Astrocyte (in vitro differentiated cells and primary cell): ENCODE measurements around the gene PTPRD. TPM values are rescaled to one million over a fixed set of nuclear protein-coding genes. Genes with fewer than 3 reads are reported as not detected.

Source experiments
- DNase-seq: peaks from one replicate; pipeline ENCODE4 v3.0.0-alpha.2; 2010; ENCODE audit warnings: low read depth
- FAIRE-seq: peaks from 2 replicates; lab custom pipeline; 2011; peaks lifted over from hg19 to GRCh38; lab: Jason Lieb, UNC
- H2AFZ ChIP-seq: 2 replicates; pipeline ENCODE4 v1.6.0; 2012; ENCODE audit warnings: low read depth, low read length, inconsistent platforms
- H3K27ac ChIP-seq: 2 replicates; pipeline ENCODE4 v1.5.1; 2011; ENCODE audit warnings: low read depth, low read length, inconsistent platforms
- H3K27me3 ChIP-seq: 2 replicates; pipeline ENCODE4 v1.6.0; 2011; ENCODE audit warnings: low read length, inconsistent platforms; ENCODE audit not compliant: insufficient read depth
- H3K36me3 ChIP-seq: 2 replicates; pipeline ENCODE4 v1.5.1; 2011; ENCODE audit warnings: low read length, inconsistent platforms; ENCODE audit not compliant: insufficient read depth
- H3K4me1 ChIP-seq: 2 replicates; pipeline ENCODE4 v1.5.1; 2011; ENCODE audit warnings: low read length, inconsistent platforms; ENCODE audit not compliant: insufficient read depth
- H3K4me2 ChIP-seq: 2 replicates; pipeline ENCODE4 v1.6.0; 2012; ENCODE audit warnings: low read length, inconsistent platforms
- H3K4me3 ChIP-seq: 2 replicates; pipeline ENCODE4 v1.5.1; 2011; ENCODE audit warnings: low read depth, mild to moderate bottlenecking, low read length, inconsistent platforms; ENCODE audit not compliant: insufficient read depth
- H3K79me2 ChIP-seq: 2 replicates; pipeline ENCODE4 v1.6.0; 2012; ENCODE audit warnings: mild to moderate bottlenecking, low read length, inconsistent platforms; ENCODE audit not compliant: insufficient read depth
- H3K9ac ChIP-seq: 2 replicates; pipeline ENCODE4 v1.6.0; 2012; ENCODE audit warnings: mild to moderate bottlenecking, low read length, inconsistent platforms
- H3K9me3 ChIP-seq: 2 replicates; pipeline ENCODE4 v1.5.1; 2012; ENCODE audit warnings: low read depth, mild to moderate bottlenecking, low read length, inconsistent platforms; ENCODE audit not compliant: insufficient read depth
- H4K20me1 ChIP-seq: 2 replicates; pipeline ENCODE4 v1.6.0; 2012; ENCODE audit warnings: low read length, inconsistent platforms; ENCODE audit not compliant: insufficient read depth
- H3K27ac Mint-ChIP-seq: one replicate; pipeline ENCODE4 v1.8.0; 2021; ENCODE audit warnings: mild to moderate bottlenecking, mixed read lengths; ENCODE audit not compliant: unreplicated experiment
- H3K27me3 Mint-ChIP-seq: one replicate; pipeline ENCODE4 v1.8.0; 2021; ENCODE audit warnings: low read depth, mixed read lengths; ENCODE audit not compliant: unreplicated experiment
- H3K36me3 Mint-ChIP-seq: one replicate; pipeline ENCODE4 v1.8.0; 2021; ENCODE audit warnings: low read depth, mixed read lengths; ENCODE audit not compliant: unreplicated experiment
- H3K4me1 Mint-ChIP-seq: one replicate; pipeline ENCODE4 v1.8.0; 2021; ENCODE audit warnings: low read depth, mixed read lengths; ENCODE audit not compliant: unreplicated experiment
- H3K4me3 Mint-ChIP-seq: one replicate; pipeline ENCODE4 v1.8.0; 2021; ENCODE audit warnings: mild to moderate bottlenecking, moderate library complexity, mixed read lengths; ENCODE audit not compliant: unreplicated experiment
- H3K9me3 Mint-ChIP-seq: one replicate; pipeline ENCODE4 v1.8.0; 2021; ENCODE audit warnings: mild to moderate bottlenecking, mixed read lengths; ENCODE audit not compliant: unreplicated experiment
- EZH2 ChIP-seq: IDR thresholded peaks from 2 replicates; pipeline ENCODE4 v1.6.1; 2012; ENCODE audit warnings: mild to moderate bottlenecking, low read length, inconsistent platforms; ENCODE audit not compliant: insufficient read depth
- total RNA-seq: library from RNA; stranded (reverse); gene quantifications from 2 replicates; pipeline ENCODE4 v1.2.1, GENCODE V29; 2021
- TF ChIP-seq, protein P1 (sequence below): IDR thresholded peaks from 2 replicates; pipeline ENCODE4 v1.5.1; 2011; ENCODE audit warnings: low read depth, mild to moderate bottlenecking, inconsistent platforms, low read length, moderate library complexity; ENCODE audit not compliant: insufficient read depth

The PTPRD gene
- total RNA-seq, 1 donor from 2014 or later: 88.1 TPM

DNA sequence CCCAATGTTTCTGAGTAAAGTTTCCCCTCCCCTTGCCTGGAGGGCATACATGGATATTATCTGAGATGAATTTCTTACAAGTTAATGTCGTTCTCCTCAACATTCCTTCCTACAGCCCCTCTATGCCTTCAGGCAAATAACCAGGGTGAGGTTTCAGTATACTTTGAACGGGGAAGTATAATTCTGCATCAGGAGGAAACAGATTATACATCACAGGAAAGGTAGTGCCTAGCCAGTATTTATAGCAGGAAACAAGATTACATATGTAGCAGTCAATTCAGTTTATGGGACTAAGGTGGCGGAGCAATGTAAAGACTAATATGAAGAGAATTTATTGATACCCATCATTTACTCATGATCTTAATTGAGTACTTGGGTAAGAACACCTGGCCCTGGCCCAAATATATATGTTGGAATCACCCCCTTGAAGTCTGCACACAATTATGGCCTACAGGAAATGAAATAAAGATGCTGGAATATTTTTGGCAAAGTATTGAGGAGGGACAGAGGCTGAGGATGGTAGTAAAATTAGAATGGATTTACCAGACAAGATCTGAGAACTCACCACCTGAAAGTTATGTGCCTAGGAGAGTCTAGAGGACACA is 661.1 kb downstream of the PTPRD start:
- no peaks in the 10 kb centered on the region for H3K36me3 Mint-ChIP-seq
- H3K9ac ChIP-seq: no peak overlapping the region
- peaks cover 15% of the 10 kb centered on the region for H3K4me1 Mint-ChIP-seq
- FAIRE-seq (no peak), DNase-seq (no peak)
- no peaks in the 10 kb centered on the region for H3K79me2 ChIP-seq
- H3K4me1 ChIP-seq: no peaks in the 10 kb centered on the region
- peak overlapping the region; percentile 67 for H3K27ac ChIP-seq
- H3K27me3 Mint-ChIP-seq: no peaks in the 10 kb centered on the region
- H3K27ac Mint-ChIP-seq: peak overlapping the region; percentile 24
- H3K4me2 ChIP-seq: no peak overlapping the region
- no peaks in the 10 kb centered on the region for H3K9me3 ChIP-seq
- TF ChIP-seq, protein P1, sequence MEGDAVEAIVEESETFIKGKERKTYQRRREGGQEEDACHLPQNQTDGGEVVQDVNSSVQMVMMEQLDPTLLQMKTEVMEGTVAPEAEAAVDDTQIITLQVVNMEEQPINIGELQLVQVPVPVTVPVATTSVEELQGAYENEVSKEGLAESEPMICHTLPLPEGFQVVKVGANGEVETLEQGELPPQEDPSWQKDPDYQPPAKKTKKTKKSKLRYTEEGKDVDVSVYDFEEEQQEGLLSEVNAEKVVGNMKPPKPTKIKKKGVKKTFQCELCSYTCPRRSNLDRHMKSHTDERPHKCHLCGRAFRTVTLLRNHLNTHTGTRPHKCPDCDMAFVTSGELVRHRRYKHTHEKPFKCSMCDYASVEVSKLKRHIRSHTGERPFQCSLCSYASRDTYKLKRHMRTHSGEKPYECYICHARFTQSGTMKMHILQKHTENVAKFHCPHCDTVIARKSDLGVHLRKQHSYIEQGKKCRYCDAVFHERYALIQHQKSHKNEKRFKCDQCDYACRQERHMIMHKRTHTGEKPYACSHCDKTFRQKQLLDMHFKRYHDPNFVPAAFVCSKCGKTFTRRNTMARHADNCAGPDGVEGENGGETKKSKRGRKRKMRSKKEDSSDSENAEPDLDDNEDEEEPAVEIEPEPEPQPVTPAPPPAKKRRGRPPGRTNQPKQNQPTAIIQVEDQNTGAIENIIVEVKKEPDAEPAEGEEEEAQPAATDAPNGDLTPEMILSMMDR: no peak
- no peak for TF ChIP-seq EZH2
- no peak overlapping the region for H2AFZ ChIP-seq
- no peaks in the 10 kb centered on the region for H4K20me1 ChIP-seq
- no peaks in the 10 kb centered on the region for H3K9me3 Mint-ChIP-seq
- H3K36me3 ChIP-seq: no peaks in the 10 kb centered on the region
- no peak overlapping the region for H3K4me3 Mint-ChIP-seq
- H3K27me3 ChIP-seq: no peaks in the 10 kb centered on the region
- no peak overlapping the region for H3K4me3 ChIP-seq

DNA sequence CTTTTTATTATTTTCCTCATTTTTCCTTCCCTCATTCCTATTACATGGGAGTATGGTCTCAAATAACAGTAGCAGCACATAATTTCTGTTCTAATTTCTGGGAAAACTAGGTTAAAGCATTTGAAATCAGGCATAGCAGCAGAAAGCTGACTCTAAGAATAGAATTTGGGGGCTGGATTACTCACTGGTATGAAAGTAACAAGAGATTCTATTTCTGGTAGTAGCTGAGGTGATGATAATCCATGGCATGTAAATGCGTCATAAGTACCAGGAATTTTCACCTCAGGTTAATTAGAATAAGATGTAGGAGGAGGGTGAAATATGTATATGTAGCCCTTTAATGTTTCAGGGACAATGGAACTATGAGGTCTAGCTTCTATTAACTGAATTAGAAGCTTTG is 662.0 kb downstream of the PTPRD start:
- FAIRE-seq (no peak), DNase-seq (peak; percentile 70)
- TF ChIP-seq, protein P1: no peak
- TF ChIP-seq EZH2: no peak
- no peaks in the 10 kb centered on the region for H3K9me3 Mint-ChIP-seq
- H3K36me3 ChIP-seq: no peaks in the 10 kb centered on the region
- peak overlapping the region; percentile 37 for H3K4me2 ChIP-seq
- no peak overlapping the region for H3K9ac ChIP-seq
- no peaks in the 10 kb centered on the region for H3K27me3 ChIP-seq
- H3K9me3 ChIP-seq: no peaks in the 10 kb centered on the region
- H3K36me3 Mint-ChIP-seq: no peaks in the 10 kb centered on the region
- peaks cover 15% of the 10 kb centered on the region for H3K4me1 Mint-ChIP-seq
- no peaks in the 10 kb centered on the region for H3K79me2 ChIP-seq
- no peaks in the 10 kb centered on the region for H3K27me3 Mint-ChIP-seq
- peak overlapping the region; percentile 42 for H3K27ac Mint-ChIP-seq
- H3K4me1 ChIP-seq: no peaks in the 10 kb centered on the region
- no peaks in the 10 kb centered on the region for H4K20me1 ChIP-seq
- H3K27ac ChIP-seq: peak overlapping the region; percentile 67
- H2AFZ ChIP-seq: no peak overlapping the region
- no peak overlapping the region for H3K4me3 ChIP-seq
- H3K4me3 Mint-ChIP-seq: no peak overlapping the region

DNA sequence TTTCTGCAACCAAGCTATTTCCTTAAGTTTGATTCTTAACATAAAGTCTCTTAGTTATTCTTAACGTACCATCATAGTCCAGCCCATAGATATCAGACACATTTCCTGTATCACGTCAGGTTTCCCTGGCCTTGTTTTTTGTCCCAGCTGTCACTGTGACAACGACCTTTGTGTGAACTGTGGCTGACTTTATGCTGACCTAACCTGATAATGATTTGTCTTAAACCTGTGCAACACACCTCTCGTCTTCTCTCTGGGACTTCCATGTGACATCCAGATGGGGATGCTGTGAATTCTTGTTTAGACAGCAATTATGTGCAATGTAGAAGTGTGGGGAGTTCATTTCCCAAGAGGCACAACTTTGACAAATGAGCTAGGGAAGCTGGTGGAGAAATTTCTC is 662.8 kb downstream of the PTPRD start:
- no peak overlapping the region for H2AFZ ChIP-seq
- H3K4me1 ChIP-seq: no peaks in the 10 kb centered on the region
- Mint-ChIP-seq H3K36me3 (no peaks in the 10 kb centered on the region), H3K4me1 (peaks cover 15% of the 10 kb centered on the region), H3K27me3 (no peaks in the 10 kb centered on the region), H3K4me3 (no peak overlapping the region), H3K27ac (no peak overlapping the region), H3K9me3 (no peaks in the 10 kb centered on the region)
- H3K4me3 ChIP-seq: no peak overlapping the region
- TF ChIP-seq, protein P1: no peak
- no peak for TF ChIP-seq EZH2
- DNase-seq: no peak
- no peak for FAIRE-seq
- no peaks in the 10 kb centered on the region for H3K27me3 ChIP-seq
- H3K9ac ChIP-seq: peak overlapping the region; percentile 37
- peak overlapping the region; percentile 5 for H3K4me2 ChIP-seq
- H4K20me1 ChIP-seq: no peaks in the 10 kb centered on the region
- peak overlapping the region; percentile 61 for H3K27ac ChIP-seq
- no peaks in the 10 kb centered on the region for H3K9me3 ChIP-seq
- H3K36me3 ChIP-seq: no peaks in the 10 kb centered on the region
- H3K79me2 ChIP-seq: no peaks in the 10 kb centered on the region
